NCI-H146 treated with DMSO at 0.1 percent for 48 hours (cell line): Measurements from ENCODE around the gene TMEM198.

Experiments
- DNase-seq: peaks from one replicate; lab custom pipeline; 2025; ENCODE audit not compliant: unreplicated experiment; lab: John Stamatoyannopoulos, UW

Gene TMEM198

GRCh38 chr2:219542931-219543595, 765 bp upstream of the TMEM198 start:
- no peak for DNase-seq

- no peak for DNase-seq
These were observed 739 bp downstream of the TMEM198 start for GRCh38 chr2:219544567-219544966.

DNA sequence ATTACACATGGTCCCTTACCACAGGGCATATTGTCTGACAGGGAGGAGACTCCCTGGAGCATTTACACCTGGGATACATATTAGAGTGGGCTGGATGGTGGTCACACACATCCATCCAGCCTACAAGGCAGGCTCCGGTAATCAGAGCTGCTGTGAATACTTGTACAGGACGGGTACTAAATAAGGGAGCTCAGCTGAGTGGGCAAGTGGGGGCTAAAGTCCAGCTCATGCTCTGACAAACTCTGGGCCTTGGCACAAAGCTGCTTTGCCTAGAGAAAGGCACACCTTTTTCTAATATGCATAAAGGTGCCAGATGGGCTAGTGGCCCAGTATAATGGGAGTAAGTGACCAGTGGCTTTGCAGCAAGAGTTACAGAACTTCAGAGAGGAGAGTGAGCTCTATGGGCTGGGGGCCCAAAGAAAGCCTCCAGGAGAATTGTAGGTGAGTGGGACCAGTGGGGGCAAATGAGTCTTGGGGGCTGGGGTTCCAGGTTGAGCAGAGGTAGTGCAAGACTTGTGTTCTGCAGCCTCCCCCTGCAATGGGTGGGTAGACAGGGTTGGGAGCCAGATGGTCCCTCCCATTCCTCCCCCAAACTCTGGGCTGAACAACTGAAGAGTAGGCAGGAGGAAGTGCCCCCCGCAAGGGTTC, 1.6 kb downstream of the TMEM198 start:
- DNase-seq = no peak

DNA sequence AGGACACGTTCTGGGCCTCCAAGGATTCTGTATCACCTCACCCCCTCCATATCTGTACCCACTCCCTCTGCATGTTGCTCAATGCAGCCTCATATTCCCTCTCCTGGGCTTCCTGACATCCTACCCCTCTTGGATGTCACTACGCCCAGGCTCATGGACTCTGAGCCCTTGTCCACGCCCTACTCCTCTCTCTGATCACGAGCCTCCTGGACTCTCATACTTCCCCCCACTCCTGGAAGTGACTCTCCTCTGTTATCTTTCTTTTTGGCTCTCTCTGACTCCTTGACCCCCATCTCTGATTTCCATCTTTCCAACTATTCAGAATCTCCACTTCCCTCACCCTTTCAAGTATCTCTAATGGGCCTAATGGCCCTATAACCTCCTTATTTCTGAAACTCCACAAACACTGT, 2.1 kb downstream of the TMEM198 start:
- DNase-seq = no peak

DNA sequence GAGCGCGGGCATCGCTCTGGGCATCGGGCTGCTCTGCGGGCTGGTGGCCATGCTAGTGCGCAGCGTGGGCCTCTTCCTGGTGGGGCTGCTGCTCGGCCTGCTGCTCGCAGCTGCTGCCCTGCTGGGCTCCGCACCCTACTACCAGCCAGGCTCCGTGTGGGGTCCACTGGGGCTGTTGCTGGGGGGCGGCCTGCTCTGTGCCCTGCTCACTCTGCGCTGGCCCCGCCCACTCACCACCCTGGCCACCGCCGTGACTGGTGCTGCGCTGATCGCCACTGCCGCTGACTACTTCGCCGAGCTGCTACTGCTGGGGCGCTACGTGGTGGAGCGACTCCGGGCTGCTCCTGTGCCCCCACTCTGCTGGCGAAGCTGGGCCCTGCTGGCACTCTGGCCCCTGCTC, 3.8 kb downstream of the TMEM198 start:
- DNase-seq = no peak

- no peak for DNase-seq
These were observed 5.2 kb downstream of the TMEM198 start for GRCh38 chr2:219548990-219549389.

GRCh38 chr2:219549619-219550018, 5.8 kb downstream of the TMEM198 start:
- DNase-seq = no peak

GRCh38 chr2:219551441-219552381, 7.9 kb downstream of the TMEM198 start:
- DNase-seq = peak; percentile 52

GRCh38 chr2:219552382-219553167, 8.7 kb downstream of the TMEM198 start:
- DNase-seq = peak; percentile 45

DNA sequence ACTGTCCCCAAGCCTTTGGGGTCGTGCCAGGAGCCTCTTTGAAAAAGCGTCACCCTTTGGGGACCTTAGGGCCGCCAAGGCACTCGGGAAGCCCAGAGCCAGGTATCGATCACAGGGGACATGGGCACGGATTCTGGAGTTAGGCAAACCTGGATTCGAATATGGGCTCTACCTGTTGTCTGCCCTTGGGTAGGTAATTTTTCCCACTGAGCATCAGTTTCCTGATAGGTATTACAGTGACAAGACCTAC, 9.3 kb downstream of the TMEM198 start:
- DNase-seq = no peak

DNA sequence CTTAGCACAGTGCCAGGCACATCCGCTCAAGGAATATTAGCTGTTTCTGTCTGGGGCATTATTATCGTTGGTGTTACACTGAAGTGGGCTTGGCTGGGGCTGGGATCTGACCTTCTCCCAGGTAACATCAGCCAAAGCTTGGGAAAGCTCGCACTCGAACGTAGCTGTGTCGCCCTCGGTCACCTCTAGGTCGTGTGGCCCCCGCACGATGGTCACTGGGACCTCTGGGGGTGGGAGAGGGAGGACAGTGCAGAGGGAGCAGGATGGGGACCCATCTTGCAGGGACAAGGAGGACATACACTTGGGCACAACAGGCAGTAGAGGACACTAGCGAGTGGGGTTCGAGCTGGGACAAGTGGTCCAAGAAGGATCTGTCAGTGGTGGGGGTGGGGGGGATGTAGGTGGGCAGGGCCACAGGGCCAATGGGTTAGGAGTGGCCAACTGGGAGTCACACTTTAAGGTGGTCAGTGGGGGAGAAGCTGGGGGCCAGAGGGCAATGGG, 9.7 kb downstream of the TMEM198 start:
- DNase-seq = no peak

GRCh38 chr2:219554350-219554749, 10.5 kb downstream of the TMEM198 start:
- no peak for DNase-seq

DNA sequence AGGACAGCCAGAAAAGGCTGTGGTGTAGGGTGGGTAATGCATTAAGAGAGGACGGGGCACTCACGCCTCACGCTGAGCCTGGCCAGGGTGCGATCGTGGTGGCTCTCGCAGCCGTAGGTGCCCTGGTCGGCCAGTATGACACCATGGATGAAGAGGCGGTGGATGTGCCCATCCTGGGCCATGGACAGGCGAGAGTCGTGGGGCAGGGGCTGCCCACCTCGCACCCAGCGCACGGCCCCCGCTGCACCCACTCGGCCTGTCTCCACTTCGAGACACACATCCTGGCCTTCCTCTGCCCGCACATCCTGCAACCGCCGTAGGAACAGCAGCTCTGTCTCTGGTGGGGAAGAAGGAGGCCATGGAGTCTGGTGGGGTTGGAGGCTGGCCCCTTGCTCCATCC, 12.1 kb downstream of the TMEM198 start:
- no peak for DNase-seq

DNA sequence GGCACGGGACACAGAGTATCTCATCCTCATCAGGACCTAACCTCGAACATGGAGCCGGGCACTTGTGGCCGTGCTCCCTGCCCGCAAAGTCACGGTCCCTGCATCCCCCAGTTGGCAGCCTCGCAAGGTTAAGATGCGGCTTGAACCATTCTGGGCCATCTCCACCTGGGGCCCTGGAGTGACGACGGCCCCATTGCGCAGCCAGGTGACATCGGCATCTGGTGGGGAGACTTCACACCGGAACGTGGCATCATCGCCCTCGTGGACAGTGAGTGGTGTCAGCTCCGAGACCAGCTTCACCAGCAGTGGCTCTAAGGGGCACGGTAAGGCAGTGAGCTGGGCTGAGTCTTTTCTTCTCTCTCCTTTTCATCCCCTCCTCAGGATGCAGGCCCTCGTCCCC, 12.6 kb downstream of the TMEM198 start:
- DNase-seq = no peak

GRCh38 chr2:219557320-219557719, 13.5 kb downstream of the TMEM198 start:
- no peak for DNase-seq

DNA sequence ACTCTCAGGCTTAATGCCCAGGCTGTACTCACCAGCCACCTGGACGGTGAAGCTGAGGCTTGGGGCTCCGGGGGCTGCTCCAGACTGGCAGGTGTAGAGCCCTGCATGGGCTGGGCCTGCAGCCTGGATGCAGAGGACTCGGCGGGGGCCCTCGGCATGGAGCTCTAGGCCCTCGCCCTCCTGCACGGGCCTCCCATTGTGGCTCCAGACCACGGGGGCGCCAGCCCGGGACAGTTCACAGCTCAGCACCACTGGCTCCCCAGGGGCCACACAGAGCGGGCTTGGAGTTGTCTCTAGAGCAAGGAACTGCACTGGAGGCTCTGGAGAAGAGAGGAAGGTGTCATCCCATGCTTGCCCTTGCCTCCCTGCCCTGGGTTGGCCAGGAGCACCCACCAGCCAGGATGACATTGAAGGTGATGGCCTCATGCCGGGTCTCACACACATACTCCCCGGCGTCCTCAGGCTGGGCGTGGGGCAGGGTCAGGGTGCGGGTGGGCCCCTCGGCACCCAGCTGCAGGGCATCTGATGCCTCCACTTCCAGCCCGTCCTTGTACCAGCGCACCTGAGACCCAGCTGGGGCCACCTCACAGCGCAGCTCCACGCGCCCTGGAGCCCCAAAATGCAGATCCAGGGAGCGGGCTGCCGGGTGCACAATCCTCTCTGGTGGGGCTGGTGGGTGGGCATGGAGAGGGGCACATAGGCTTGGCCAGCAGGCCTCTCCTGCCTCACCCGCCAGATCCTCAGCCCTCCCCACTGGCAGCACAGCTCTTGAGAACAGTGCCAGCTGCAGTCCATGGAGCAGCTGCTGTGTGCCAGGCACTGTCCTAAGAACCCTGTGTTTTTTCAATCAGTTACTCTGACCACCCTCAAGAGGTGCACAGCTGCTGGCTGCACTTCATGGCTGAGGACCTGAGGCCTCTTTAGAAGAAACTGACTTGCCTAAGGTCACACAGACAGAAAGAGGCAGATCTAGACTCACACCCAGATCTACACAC, 14.3 kb downstream of the TMEM198 start:
- no peak for DNase-seq

- DNase-seq = no peak
These were observed 15.5 kb downstream of the TMEM198 start for GRCh38 chr2:219559156-219559915.

DNA sequence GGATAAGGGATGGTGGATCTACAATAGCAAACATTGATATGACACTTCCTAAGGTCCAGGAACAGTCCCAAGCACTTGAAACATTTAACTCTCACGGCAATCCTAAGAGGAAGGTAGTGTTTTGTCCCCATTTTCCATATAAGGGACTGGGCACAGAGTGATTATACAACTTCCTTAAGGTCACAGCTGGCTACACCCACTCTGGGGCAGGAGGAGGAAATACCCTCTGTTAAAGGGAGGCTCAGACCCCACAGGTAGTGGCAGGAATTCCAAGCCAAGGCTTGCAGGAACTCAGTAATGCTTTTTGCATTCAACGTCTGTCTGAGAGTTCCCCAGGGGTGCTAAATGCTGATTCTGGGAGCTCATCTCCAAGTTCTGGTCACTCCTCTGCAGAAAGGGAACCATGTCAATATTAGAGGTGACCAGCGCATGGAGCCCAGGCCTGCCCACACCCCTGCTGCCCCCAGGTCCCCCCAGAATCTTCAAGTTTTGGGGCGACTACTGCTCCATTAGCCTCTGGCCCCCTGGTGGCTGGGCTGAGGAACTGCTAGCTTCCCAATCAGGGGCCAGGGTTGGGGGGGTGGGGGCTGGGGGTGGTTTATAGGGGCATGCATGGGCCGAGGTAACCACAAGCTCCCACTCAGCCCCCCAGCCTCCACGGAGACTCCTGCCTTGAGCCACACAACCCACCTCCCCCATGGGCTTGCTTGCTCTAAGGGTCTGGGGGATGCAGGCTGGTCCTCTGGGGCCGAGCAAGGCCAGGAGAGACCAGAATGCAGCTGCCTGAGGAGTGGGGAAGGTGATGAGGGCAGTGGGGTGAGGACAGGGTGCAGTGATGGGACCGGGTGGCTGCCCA, 16.4 kb downstream of the TMEM198 start:
- DNase-seq = no peak

GRCh38 chr2:219560893-219561178, 17.0 kb downstream of the TMEM198 start:
- DNase-seq = no peak
